ENCODE data around the gene GJA1. TPM values are rescaled to one million over a fixed set of nuclear protein-coding genes. Genes with fewer than 3 reads are reported as not detected.

The GJA1 gene
- total RNA-seq, 1 donor from 2014 or later, result 299 TPM

GRCh38 chr6:121449331-121449730 lies 13.9 kb downstream of the GJA1 start:
- H3K27me3 ChIP-seq (ENCODE audit: control insufficient read depth, insufficient read depth, low read length), result no peaks in the 10 kb centered on the region
- H3K36me3 ChIP-seq (ENCODE audit: control insufficient read depth, insufficient read depth, low read length), result no peaks in the 10 kb centered on the region
- H3K4me3 ChIP-seq (ENCODE audit: low read depth, low read length), result no peak overlapping the region
- DNase-seq (ENCODE audit: low read depth), result no peak
- no peak for TF ChIP-seq CTCF (IDR thresholded peaks at IDR 0.05; ENCODE audit: insufficient read depth, low read length, poor library complexity, severe bottlenecking)

- no peak for TF ChIP-seq CTCF (IDR thresholded peaks at IDR 0.05; ENCODE audit: insufficient read depth, low read length, poor library complexity, severe bottlenecking)
- Histone ChIP-seq H3K27me3 (ENCODE audit: control insufficient read depth, insufficient read depth, low read length) (no peaks in the 10 kb centered on the region), H3K4me3 (ENCODE audit: low read depth, low read length) (no peak overlapping the region), H3K36me3 (ENCODE audit: control insufficient read depth, insufficient read depth, low read length) (no peaks in the 10 kb centered on the region)
- no peak for DNase-seq (ENCODE audit: low read depth)
Observed at GRCh38 chr6:121450242-121450641, 14.8 kb downstream of the GJA1 start.

GRCh38 chr6:121451250-121451649 lies 15.8 kb downstream of the GJA1 start:
- DNase-seq (ENCODE audit: low read depth), result no peak
- H3K36me3 ChIP-seq (ENCODE audit: control insufficient read depth, insufficient read depth, low read length), result no peaks in the 10 kb centered on the region
- no peak overlapping the region for H3K4me3 ChIP-seq (ENCODE audit: low read depth, low read length)
- TF ChIP-seq CTCF (IDR thresholded peaks at IDR 0.05; ENCODE audit: insufficient read depth, low read length, poor library complexity, severe bottlenecking), result no peak
- H3K27me3 ChIP-seq (ENCODE audit: control insufficient read depth, insufficient read depth, low read length), result no peaks in the 10 kb centered on the region

- no peaks in the 10 kb centered on the region for H3K27me3 ChIP-seq (ENCODE audit: control insufficient read depth, insufficient read depth, low read length)
Observed at GRCh38 chr6:121453191-121453590, 17.7 kb downstream of the GJA1 start.

GRCh38 chr6:121460170-121460569 lies 24.7 kb downstream of the GJA1 start:
- no peaks in the 10 kb centered on the region for H3K27me3 ChIP-seq (ENCODE audit: control insufficient read depth, insufficient read depth, low read length)
- no peak overlapping the region for H3K4me3 ChIP-seq (ENCODE audit: low read depth, low read length)
- TF ChIP-seq CTCF (IDR thresholded peaks at IDR 0.05; ENCODE audit: insufficient read depth, low read length, poor library complexity, severe bottlenecking), result no peak

More at GRCh38 chr6:121453191-121453590, 17.7 kb downstream of the GJA1 start:
- Histone ChIP-seq H3K36me3 (ENCODE audit: control insufficient read depth, insufficient read depth, low read length) (no peaks in the 10 kb centered on the region), H3K4me3 (ENCODE audit: low read depth, low read length) (no peak overlapping the region)
- no peak for DNase-seq (ENCODE audit: low read depth)
- TF ChIP-seq CTCF (IDR thresholded peaks at IDR 0.05; ENCODE audit: insufficient read depth, low read length, poor library complexity, severe bottlenecking), result no peak

GRCh38 chr6:121463087-121463486 lies 27.6 kb downstream of the GJA1 start:
- no peak for TF ChIP-seq CTCF (IDR thresholded peaks at IDR 0.05; ENCODE audit: insufficient read depth, low read length, poor library complexity, severe bottlenecking)
- H3K36me3 ChIP-seq (ENCODE audit: control insufficient read depth, insufficient read depth, low read length), result no peaks in the 10 kb centered on the region
- no peak overlapping the region for H3K4me3 ChIP-seq (ENCODE audit: low read depth, low read length)
- no peak for DNase-seq (ENCODE audit: low read depth)
- no peaks in the 10 kb centered on the region for H3K27me3 ChIP-seq (ENCODE audit: control insufficient read depth, insufficient read depth, low read length)

More at GRCh38 chr6:121460170-121460569, 24.7 kb downstream of the GJA1 start:
- DNase-seq (ENCODE audit: low read depth), result no peak
- no peaks in the 10 kb centered on the region for H3K36me3 ChIP-seq (ENCODE audit: control insufficient read depth, insufficient read depth, low read length)

Data from kidney epithelial cell (primary cell).